GM19099 (cell line): ENCODE results near the gene OTUD3.

ENCODE experiments used
- POLR2A ChIP-seq: IDR thresholded peaks from 3 replicates; pipeline ENCODE4 v1.6.1; 2011; ENCODE audit warnings: low read depth; ENCODE audit not compliant: insufficient read length; ENCODE audit errors: extremely low read depth

The OTUD3 gene

DNA sequence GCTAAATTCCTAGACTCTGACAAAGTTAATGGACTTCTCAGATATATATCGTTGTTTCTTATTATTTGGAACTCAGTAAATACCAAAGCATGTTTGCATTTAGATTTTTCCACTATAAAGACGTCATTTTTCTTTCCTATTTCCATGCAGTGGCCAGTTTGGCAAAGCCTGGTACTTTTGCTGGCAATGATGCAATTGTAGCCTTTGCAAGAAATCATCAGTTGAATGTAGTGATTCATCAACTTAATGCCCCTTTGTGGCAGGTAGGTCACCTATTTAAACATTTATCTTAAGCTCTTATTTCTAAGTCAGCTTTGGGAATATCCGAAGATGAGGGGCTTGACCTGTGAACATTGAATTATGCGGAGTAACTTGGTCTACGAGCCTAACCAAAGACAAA, 12.0 kb downstream of the OTUD3 start:
- no peak for TF ChIP-seq POLR2A

- TF ChIP-seq POLR2A, result no peak
These were observed 19.5 kb downstream of the OTUD3 start for GRCh38 chr1:19901653-19902052.

DNA sequence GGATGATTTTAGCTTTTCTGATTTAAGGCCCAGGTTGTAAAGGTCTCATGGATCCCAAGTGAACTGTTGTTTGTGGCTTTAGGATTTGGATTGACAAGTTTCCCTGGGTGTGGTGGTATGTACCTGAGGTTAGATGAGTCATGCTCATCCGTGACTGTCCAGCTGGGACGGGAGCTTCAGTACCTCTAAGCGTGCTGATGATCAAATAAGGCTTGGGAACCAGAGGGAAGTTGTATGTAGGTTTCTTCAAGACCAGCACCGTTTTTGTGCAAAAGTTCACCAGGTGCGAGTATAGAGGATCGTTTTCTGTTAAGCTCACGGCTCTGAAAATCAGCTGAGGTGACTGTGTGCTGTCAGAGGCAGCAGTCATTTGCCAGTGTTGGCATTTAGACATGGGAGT, 21.4 kb downstream of the OTUD3 start:
- no peak for TF ChIP-seq POLR2A

DNA sequence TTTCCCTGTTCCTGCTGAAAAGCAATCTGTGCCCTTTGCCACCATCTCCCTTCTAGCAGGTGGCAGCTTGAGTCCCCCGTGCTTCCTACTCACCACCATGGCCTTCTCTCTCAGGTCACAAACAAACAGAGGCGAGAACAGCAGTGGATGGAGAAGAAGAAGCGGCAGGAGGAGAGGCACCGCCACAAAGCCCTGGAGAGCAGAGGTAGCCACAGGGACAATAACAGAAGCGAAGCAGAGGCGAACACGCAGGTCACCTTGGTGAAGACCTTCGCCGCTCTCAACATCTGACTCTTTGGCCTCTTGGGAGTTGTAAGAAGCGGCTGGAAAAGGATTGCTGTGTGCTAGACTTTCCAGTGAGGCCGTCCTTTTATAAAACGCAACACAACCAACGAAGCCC, 25.3 kb downstream of the OTUD3 start:
- no peak for TF ChIP-seq POLR2A

GRCh38 chr1:19909392-19909791, 27.2 kb downstream of the OTUD3 start:
- TF ChIP-seq POLR2A, result no peak

- TF ChIP-seq POLR2A, result no peak
These were observed 27.8 kb downstream of the OTUD3 start for GRCh38 chr1:19909971-19910370.

DNA sequence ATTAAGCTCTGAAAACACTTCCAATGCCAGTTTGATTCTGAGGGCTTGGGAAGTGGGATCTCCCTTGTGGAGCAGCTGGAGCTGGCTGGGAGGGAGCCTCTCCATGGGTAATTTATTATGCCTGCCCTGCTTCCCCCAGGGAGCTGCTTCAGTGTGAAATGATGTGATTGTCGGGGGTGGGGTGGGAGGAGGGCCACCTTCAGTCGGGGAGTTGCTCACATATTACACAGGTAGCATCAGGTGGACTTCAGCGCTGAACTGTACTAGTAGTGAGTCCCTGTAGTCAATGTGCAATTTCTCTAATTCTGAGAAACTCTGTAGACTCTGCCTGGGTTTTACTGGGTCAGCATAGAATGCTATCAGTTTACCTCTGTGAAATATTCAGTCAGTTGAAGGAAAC, 28.5 kb downstream of the OTUD3 start:
- no peak for TF ChIP-seq POLR2A

- TF ChIP-seq POLR2A, result no peak
These were observed 35.9 kb downstream of the OTUD3 start for GRCh38 chr1:19918057-19918456.

DNA sequence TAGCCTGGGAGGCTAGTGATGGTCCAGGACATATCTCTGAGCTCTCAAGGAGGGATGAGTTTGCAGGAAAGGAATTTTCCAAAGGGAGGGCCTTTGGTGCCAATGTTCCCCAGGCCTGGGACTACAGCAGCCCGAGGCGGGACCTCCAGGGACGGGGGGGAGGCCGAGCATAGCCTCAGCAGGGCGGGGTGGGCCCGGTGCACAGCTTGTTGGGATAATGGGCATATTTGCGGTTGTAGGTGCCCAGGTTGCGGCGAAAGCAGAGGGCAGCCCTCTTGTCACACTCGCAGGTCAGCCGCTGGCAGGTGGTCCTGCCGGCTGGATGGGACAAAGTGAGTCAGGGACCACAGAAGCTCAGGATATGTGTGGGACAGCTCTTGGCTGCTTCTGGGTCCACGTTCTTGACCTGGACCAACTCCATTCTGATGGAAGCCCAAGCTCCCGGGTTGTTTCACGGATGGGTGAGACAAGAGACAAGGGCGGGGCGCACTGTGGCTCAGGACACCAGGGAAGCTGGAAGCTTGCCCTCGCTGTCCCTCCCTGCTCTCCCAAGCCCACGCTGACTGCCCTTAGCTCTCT, 38.0 kb downstream of the OTUD3 start:
- no peak for TF ChIP-seq POLR2A

DNA sequence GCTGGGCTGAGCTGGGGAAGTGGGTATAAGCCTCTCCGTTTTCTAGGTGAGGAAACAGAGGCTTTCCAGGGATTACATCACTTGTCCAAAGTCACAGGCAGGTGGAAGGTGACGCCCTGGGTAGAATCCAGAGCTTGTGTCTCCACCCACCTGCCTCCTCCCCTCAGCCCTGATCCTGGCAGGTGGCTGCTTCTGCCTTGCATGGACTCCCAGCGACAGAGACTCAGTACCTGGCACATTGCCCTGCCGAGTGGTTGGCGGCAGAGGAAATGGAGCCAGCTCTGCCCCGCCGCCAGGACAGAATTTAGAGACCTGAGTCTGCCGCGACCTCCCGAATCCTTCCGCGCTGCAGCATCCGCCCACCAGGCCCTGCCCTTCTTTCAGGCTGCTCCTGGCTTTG, 39.1 kb downstream of the OTUD3 start:
- TF ChIP-seq POLR2A, result no peak

DNA sequence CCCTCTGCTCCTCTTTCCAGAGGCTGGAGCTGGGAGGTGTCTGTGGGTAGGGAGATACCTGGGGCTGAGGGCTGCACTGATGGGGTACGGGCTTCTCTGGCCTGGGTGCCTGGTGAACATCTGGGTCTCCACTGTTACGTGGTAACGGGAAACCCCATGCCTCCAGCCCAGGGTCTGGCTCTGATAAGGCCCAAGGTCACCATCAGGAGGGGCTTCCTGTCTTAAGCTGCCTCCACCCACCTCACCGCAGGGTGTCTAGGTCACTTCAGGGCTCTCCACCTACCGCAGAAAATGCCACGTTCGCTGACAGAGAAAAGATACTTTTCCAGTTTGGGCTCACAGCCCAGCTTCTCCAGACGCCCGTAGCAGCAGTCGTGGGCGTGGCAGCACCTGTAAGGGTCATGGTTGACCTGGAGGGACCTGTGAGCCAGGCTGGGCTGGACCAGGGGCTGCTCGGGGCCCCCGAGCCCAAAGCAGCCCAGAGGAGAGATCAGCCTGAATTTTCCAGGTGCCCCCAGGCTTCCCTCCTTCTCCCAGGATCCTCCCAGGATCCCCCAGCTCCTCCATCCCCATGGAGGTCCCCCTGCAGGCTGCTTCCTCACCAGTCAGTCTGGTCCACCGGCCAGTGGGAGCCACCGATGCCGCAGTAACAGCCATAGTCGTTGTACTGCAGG, 40.0 kb downstream of the OTUD3 start:
- no peak for TF ChIP-seq POLR2A

DNA sequence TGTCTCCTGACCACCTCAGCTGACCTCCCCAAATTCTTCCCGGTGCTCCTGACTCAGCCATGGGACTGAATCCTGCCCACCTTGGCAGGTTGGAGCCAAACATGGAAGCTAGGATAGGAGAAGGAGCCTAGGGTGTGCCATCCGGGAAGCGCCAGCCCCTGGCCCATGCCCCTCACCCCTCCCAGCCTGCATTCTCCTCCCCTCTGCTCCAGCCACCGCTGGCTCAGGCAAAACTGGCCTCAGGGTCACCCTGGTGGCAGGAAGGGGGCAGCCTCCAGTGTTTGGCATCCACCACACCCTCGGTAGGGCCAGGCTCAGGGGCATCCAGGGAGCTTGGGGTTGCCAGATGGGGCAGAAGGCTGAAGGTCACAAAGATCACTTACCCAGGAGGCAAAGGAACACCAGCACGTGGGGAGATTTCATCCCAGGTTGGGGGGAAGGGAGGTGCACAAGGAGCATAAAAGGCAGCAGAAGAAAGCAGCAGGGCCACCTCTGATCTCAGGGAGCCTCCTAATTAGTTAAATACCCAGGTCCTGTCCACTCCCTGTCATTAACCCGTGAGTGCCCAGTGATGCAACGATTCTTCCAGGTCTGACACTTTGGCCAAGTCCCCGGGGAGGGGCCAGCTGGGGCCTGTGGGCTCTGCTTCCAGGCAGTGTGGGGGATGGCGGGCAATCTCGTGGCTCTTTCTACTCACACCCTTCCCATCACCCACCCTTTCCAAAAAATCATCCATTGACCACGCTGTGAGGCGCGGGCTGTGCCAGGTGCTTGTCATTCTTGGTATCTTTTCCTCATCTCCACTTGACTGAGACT, 41.1 kb downstream of the OTUD3 start, which contains the start of gene PLA2G2E:
Gene PLA2G2E, minus strand, starts transcription at position 481 of the 816 bp plus-strand sequence. Its CDS starts 58 bp downstream, at position 423.
- TF ChIP-seq POLR2A, result no peak

- TF ChIP-seq POLR2A, result no peak
These were observed 41.8 kb downstream of the OTUD3 start for GRCh38 chr1:19923953-19924346.

DNA sequence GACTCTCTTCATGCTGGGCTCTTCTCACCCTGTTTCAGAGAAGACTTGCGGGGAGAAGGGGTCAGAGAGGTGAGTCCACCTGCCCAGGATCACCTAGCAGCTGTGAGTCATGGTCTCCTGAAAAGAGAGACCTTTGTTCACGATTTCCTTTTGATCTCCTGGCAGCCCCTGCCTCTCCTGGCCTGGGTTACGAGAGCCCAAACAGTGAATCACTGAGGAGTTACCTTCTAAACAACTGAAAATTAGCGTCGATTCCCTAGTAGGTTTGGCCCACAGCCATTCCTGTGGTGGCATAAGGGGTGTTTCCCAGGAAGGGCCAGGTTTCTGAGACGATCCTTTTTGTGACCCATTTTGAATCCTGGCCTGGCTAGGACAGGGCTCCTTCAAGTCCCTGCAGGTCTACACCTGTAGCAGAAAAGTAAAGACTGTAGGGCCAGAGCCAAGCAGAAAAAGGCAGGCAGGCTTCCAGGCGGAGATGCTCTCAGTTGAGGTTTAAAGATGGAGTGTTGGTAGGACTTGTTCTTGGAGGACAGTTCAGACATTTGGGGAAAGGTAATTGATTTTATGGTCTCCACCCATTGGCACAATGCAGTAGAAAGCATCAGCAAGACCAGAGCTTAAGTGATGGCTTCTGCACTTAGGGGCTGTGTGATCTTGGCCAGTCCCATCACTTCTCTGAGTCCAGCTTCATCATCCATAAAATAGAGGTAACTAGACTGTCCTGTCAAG, 43.3 kb downstream of the OTUD3 start:
- no peak for TF ChIP-seq POLR2A

DNA sequence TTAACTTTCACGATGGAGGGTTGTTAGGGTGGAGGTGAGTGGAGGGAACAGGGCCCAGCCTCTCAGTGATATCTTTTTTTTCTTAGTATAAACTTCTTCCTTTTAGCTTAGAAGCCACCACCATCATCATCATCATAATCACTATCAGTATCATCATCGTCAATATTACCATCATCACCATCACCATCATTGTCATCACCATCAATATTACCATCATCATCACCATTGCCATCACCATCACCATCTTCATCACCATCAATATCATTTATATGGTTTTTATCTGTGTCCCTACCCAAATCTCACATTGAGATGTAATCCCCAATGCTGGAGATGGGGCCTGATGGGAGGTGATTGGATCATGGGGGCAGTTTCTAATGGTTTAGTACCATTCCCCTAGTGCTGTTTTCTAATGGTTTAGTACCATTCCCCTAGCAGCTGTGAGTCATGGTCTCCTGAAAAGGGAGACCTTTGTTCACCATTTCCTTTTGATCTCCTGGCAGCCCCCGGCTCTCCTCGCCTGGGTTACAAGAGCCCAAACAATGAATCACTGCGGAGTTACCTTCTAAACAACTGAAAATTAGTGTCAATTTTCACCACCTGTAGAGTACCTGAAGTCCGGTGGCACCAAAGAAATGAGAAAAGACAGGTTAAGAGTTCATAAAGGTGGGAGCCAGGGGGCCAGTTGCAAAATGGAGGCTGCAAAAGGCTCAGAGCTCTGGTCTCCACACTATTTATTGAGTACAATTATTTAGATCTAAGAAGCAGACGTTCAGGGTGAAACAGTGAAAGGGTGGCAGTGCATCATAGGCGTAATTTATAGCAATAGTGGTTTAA, 44.3 kb downstream of the OTUD3 start:
- TF ChIP-seq POLR2A, result no peak

DNA sequence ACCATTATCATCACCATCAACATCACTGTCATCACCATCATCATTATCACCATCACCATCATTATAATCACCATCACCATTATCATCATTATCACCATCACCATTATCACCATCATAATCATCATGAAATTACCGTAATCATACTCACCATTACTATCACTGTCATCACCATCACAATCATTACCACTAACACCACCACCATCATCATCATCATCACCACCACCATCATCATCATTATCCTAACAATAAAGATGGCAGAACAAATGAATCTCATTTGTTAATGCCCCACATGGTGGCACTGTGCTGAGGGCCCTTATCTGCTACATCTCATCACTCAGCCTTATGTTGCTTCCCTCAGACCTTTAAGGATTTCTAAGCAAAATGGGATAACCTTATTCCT, 50.7 kb downstream of the OTUD3 start:
- no peak for TF ChIP-seq POLR2A
